Panc1 (cell line): ENCODE measurements around the gene DSCAML1. TPM values are rescaled to one million over a fixed set of nuclear protein-coding genes. Genes with fewer than 3 reads are reported as not detected.

Source experiments
- ATAC-seq: fragments of 200-7000 bp; cut with Tn5 transposase; 2 replicates; pipeline ENCODE4 v1.9.1; 2020; ENCODE audit warnings: mild to moderate bottlenecking, moderate library complexity
- BruUV-seq: library from RNA; stranded (reverse); fragments of 400-500 nt; replicated peaks from 2 replicates; lab custom pipeline; 2021; lab: Mats Ljungman, UMichigan
- CTCF ChIA-PET: fragments of 300-600 bp; sonication (Branson Sonifier 250); formaldehyde crosslinking; loops from one replicate; lab custom pipeline; 2022; ENCODE audit warnings: antibody characterized with exemption; lab: Charles Lee
- POLR2A ChIA-PET: fragments of 300-600 bp; sonication (Branson Sonifier 250); formaldehyde crosslinking; loops from one replicate; lab custom pipeline; 2022; ENCODE audit warnings: antibody characterized with exemption; lab: Charles Lee
- DNase-seq: peaks from one replicate; pipeline ENCODE4 v3.0.0-alpha.2; 2010; ENCODE audit warnings: low read depth, low spot score
- H3K27ac ChIP-seq: 2 replicates; pipeline ENCODE4 v1.5.1; 2011; ENCODE audit warnings: mild to moderate bottlenecking, low read length, inconsistent platforms
- H3K27me3 ChIP-seq: fragments of 200-500 bp; sonication (Bioruptor generic); 2 replicates; pipeline ENCODE4 v1.6.0; 2014; ENCODE audit warnings: low read length, inconsistent platforms; ENCODE audit not compliant: control insufficient read depth, insufficient read depth
- H3K36me3 ChIP-seq: fragments of 200-500 bp; sonication (Bioruptor generic); 2 replicates; pipeline ENCODE4 v1.5.1; 2014; ENCODE audit warnings: inconsistent platforms, mild to moderate bottlenecking, low read length, moderate library complexity; ENCODE audit not compliant: control insufficient read depth, insufficient read depth
- H3K4me1 ChIP-seq: 2 replicates; pipeline ENCODE4 v1.5.1; 2011; ENCODE audit warnings: inconsistent platforms, mild to moderate bottlenecking, low read length, moderate library complexity; ENCODE audit not compliant: control insufficient read depth, insufficient read depth
- H3K4me3 ChIP-seq, 2 experiments: 2 replicates each; pipeline ENCODE4 v1.5.1; 2011 to 2012; ENCODE audit warnings: low read depth in 2 of 2, low read length in 2 of 2, mild to moderate bottlenecking in 2 of 2, inconsistent platforms in 1 of 2, moderate library complexity in 1 of 2
- H3K9me3 ChIP-seq: fragments of 200-500 bp; sonication (Bioruptor generic); 2 replicates; pipeline ENCODE4 v1.5.1; 2014; ENCODE audit warnings: low read depth, mild to moderate bottlenecking, inconsistent platforms, low read length, moderate library complexity; ENCODE audit not compliant: control insufficient read depth, insufficient read depth
- CTCF ChIP-seq: fragments of 450-650 bp; IDR thresholded peaks from 2 replicates; pipeline ENCODE4 v1.5.1; 2017; ENCODE audit warnings: mild to moderate bottlenecking
- REST ChIP-seq, 2 experiments: IDR thresholded peaks; 2 replicates each; pipeline ENCODE4 v1.6.1; 2011 to 2012; ENCODE audit warnings: low read depth in 2 of 2, control low read depth in 1 of 2, low read length in 1 of 2, mild to moderate bottlenecking in 1 of 2, moderate library complexity in 1 of 2; ENCODE audit not compliant: insufficient read depth in 1 of 2
- SIN3A ChIP-seq: IDR thresholded peaks from 2 replicates; pipeline ENCODE4 v1.6.1; 2012; ENCODE audit warnings: low read depth, mild to moderate bottlenecking, low read length, moderate library complexity, borderline replicate concordance; ENCODE audit not compliant: insufficient read depth
- TCF7L2 ChIP-seq: IDR thresholded peaks from 2 replicates; pipeline ENCODE4 v1.6.1; 2011; ENCODE audit warnings: mild to moderate bottlenecking, low read depth, low read length, inconsistent platforms
- in situ Hi-C: cut with HindIII; loops from 2 replicates; pipeline ENCODE4 v1.10.0; 2016; ENCODE audit warnings: low sequenced_read_pairs, low pct_unique_long_range_greater_than_20kb
- intact Hi-C: fragments of 100-400 bp; cut with micrococcal nuclease; formaldehyde crosslinking; loops from one replicate; pipeline ENCODE4 v1.10.0; 2022; ENCODE audit not compliant: unreplicated experiment
- total RNA-seq: library from RNA; stranded (reverse); gene quantifications from one replicate; pipeline ENCODE4 v1.2.1, GENCODE V29; 2021; ENCODE audit not compliant: unreplicated experiment

Gene DSCAML1
- total RNA-seq, 1 experiment from 2014 or later: 1.6 TPM

- POLR2A ChIA-PET: no interaction called here
Observed at GRCh38 chr11:117657794-117658193, 139.2 kb downstream of the DSCAML1 start.

GRCh38 chr11:117654281-117655255, 142.4 kb downstream of the DSCAML1 start:
- H3K27me3 ChIP-seq: peaks cover 8% of the 10 kb centered on the region; the same call in 1 of the 2 replicates
- H3K4me1 ChIP-seq: no peaks in the 10 kb centered on the region

More at GRCh38 chr11:117657794-117658193, 139.2 kb downstream of the DSCAML1 start:
- in situ Hi-C loops: no loop called here
- Histone ChIP-seq H3K9me3 (no peaks in the 10 kb centered on the region), H3K4me3 (no peak overlapping the region), H3K27me3 (peaks cover 8% of the 10 kb centered on the region; the same call in 1 of the 2 replicates), H3K27ac (no peak overlapping the region), H3K4me1 (no peaks in the 10 kb centered on the region), H3K36me3 (no peaks in the 10 kb centered on the region)
- intact Hi-C loops: no loop called here
- TF ChIP-seq SIN3A (no peak), TCF7L2 (no peak)
- no peak for DNase-seq
- no peak for ATAC-seq
- BruUV-seq: no TSS peak
- CTCF ChIA-PET: no interaction called here

More at GRCh38 chr11:117654281-117655255, 142.4 kb downstream of the DSCAML1 start:
- BruUV-seq: no TSS peak
- DNase-seq: no peak
- Histone ChIP-seq H3K4me3 (no peak overlapping the region), H3K27ac (no peak overlapping the region), H3K9me3 (no peaks in the 10 kb centered on the region), H3K36me3 (no peaks in the 10 kb centered on the region)
- TF ChIP-seq SIN3A: no peak
- TF ChIP-seq CTCF: no peak
- TF ChIP-seq REST (IDR thresholded peaks at IDR 0.05; ENCODE audit: insufficient read depth in 1 of 2, low read depth in 2 of 2, low read length in 1 of 2): no peak
- no peak for TF ChIP-seq TCF7L2
- intact Hi-C loops: no loop called here
- ChIA-PET CTCF (no interaction called here), POLR2A (no interaction called here)
- ATAC-seq: no peak
- in situ Hi-C loops: no loop called here
